ENCODE data around the gene BCO2.
A peak's percentile ranks its signal among the peaks of the same experiment; 100 is the strongest.

BCO2 gene

DNA sequence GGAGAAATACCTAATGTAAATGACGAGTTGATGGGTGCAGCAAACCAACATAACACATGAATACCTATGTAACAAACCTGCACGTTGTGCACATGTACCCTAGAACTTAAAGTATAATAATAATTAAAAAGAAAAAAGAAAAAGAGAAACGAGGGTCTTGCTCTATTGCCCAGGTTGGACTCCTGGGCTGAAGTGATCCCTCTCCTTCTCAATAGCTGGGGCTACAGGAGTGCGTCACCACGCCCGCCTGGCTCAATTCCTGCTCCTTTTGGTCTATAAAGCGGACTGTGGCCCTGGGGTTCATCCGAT is 50.4 kb downstream of the BCO2 start:
- TF ChIP-seq FOXP2 (optimal IDR thresholded peaks at IDR 0.05; ENCODE audit: borderline replicate concordance, extremely low read depth, extremely low read length, insufficient read depth): no peak
- no peak for TF ChIP-seq SIN3A (IDR thresholded peaks at IDR 0.05; ENCODE audit: borderline replicate concordance, insufficient read depth, low read length)
- TF ChIP-seq, protein P1, sequence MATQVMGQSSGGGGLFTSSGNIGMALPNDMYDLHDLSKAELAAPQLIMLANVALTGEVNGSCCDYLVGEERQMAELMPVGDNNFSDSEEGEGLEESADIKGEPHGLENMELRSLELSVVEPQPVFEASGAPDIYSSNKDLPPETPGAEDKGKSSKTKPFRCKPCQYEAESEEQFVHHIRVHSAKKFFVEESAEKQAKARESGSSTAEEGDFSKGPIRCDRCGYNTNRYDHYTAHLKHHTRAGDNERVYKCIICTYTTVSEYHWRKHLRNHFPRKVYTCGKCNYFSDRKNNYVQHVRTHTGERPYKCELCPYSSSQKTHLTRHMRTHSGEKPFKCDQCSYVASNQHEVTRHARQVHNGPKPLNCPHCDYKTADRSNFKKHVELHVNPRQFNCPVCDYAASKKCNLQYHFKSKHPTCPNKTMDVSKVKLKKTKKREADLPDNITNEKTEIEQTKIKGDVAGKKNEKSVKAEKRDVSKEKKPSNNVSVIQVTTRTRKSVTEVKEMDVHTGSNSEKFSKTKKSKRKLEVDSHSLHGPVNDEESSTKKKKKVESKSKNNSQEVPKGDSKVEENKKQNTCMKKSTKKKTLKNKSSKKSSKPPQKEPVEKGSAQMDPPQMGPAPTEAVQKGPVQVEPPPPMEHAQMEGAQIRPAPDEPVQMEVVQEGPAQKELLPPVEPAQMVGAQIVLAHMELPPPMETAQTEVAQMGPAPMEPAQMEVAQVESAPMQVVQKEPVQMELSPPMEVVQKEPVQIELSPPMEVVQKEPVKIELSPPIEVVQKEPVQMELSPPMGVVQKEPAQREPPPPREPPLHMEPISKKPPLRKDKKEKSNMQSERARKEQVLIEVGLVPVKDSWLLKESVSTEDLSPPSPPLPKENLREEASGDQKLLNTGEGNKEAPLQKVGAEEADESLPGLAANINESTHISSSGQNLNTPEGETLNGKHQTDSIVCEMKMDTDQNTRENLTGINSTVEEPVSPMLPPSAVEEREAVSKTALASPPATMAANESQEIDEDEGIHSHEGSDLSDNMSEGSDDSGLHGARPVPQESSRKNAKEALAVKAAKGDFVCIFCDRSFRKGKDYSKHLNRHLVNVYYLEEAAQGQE (IDR thresholded peaks at IDR 0.05; ENCODE audit: insufficient read depth in 1 of 2, low read depth in 2 of 2, low read length in 2 of 2): no peak
- TF ChIP-seq POLR2AphosphoS5 (IDR thresholded peaks at IDR 0.05; ENCODE audit: low read depth, low read length): no peak
- TF ChIP-seq TAF1 (IDR thresholded peaks at IDR 0.05; ENCODE audit: borderline replicate concordance, insufficient read depth, low read length): no peak

GRCh38 chr11:112226062-112226830 is 50.9 kb downstream of the BCO2 start, which contains the start of gene PTS:
Gene PTS, plus strand, starts transcription at chr11:112226428. Its CDS starts 16 bp downstream, at chr11:112226444.
- TF ChIP-seq FOXP2 (optimal IDR thresholded peaks at IDR 0.05; ENCODE audit: borderline replicate concordance, extremely low read depth, extremely low read length, insufficient read depth) (peak; percentile 92), TAF1 (IDR thresholded peaks at IDR 0.05; ENCODE audit: borderline replicate concordance, insufficient read depth, low read length) (peak; percentile 61; the same call in 1 of the 2 replicates), SIN3A (IDR thresholded peaks at IDR 0.05; ENCODE audit: borderline replicate concordance, insufficient read depth, low read length) (0 out of 2 replicates have a peak, but pooled peaks have one; percentile 15), POLR2AphosphoS5 (IDR thresholded peaks at IDR 0.05; ENCODE audit: low read depth, low read length) (peak; percentile 95)
- TF ChIP-seq, protein P1 (IDR thresholded peaks at IDR 0.05; ENCODE audit: insufficient read depth in 1 of 2, low read depth in 2 of 2, low read length in 2 of 2): 0 out of 4 replicates have a peak, but pooled peaks have one; percentile 13 to 69

GRCh38 chr11:112226831-112227401 is 51.6 kb downstream of the BCO2 start:
- TF ChIP-seq FOXP2 (optimal IDR thresholded peaks at IDR 0.05; ENCODE audit: borderline replicate concordance, extremely low read depth, extremely low read length, insufficient read depth): no peak
- no peak for TF ChIP-seq POLR2AphosphoS5 (IDR thresholded peaks at IDR 0.05; ENCODE audit: low read depth, low read length)
- no peak for TF ChIP-seq TAF1 (IDR thresholded peaks at IDR 0.05; ENCODE audit: borderline replicate concordance, insufficient read depth, low read length)
- TF ChIP-seq, protein P1 (IDR thresholded peaks at IDR 0.05; ENCODE audit: insufficient read depth in 1 of 2, low read depth in 2 of 2, low read length in 2 of 2): no peak
- TF ChIP-seq SIN3A (IDR thresholded peaks at IDR 0.05; ENCODE audit: borderline replicate concordance, insufficient read depth, low read length): no peak

GRCh38 chr11:112227471-112227870 is 52.2 kb downstream of the BCO2 start:
- TF ChIP-seq FOXP2 (optimal IDR thresholded peaks at IDR 0.05; ENCODE audit: borderline replicate concordance, extremely low read depth, extremely low read length, insufficient read depth): no peak
- no peak for TF ChIP-seq TAF1 (IDR thresholded peaks at IDR 0.05; ENCODE audit: borderline replicate concordance, insufficient read depth, low read length)
- TF ChIP-seq SIN3A (IDR thresholded peaks at IDR 0.05; ENCODE audit: borderline replicate concordance, insufficient read depth, low read length): no peak
- TF ChIP-seq, protein P1 (IDR thresholded peaks at IDR 0.05; ENCODE audit: insufficient read depth in 1 of 2, low read depth in 2 of 2, low read length in 2 of 2): no peak
- no peak for TF ChIP-seq POLR2AphosphoS5 (IDR thresholded peaks at IDR 0.05; ENCODE audit: low read depth, low read length)

Data from PFSK-1 (cell line).